ENCODE results near the gene FREM2.

GRCh38 chr13:38900188-38900587 lies 213.3 kb downstream of the FREM2 start:
- TF ChIP-seq EP300 (IDR thresholded peaks at IDR 0.05), result no peak
- TF ChIP-seq, protein P1, sequence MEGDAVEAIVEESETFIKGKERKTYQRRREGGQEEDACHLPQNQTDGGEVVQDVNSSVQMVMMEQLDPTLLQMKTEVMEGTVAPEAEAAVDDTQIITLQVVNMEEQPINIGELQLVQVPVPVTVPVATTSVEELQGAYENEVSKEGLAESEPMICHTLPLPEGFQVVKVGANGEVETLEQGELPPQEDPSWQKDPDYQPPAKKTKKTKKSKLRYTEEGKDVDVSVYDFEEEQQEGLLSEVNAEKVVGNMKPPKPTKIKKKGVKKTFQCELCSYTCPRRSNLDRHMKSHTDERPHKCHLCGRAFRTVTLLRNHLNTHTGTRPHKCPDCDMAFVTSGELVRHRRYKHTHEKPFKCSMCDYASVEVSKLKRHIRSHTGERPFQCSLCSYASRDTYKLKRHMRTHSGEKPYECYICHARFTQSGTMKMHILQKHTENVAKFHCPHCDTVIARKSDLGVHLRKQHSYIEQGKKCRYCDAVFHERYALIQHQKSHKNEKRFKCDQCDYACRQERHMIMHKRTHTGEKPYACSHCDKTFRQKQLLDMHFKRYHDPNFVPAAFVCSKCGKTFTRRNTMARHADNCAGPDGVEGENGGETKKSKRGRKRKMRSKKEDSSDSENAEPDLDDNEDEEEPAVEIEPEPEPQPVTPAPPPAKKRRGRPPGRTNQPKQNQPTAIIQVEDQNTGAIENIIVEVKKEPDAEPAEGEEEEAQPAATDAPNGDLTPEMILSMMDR (IDR thresholded peaks at IDR 0.05), result no peak
- TF ChIP-seq POLR2AphosphoS5 (IDR thresholded peaks at IDR 0.05), result no peak
- no peak for TF ChIP-seq POLR2A (IDR thresholded peaks at IDR 0.05)

Data from sigmoid colon (tissue), 4 donors.